Suprapubic skin (tissue), 3 donors: ENCODE data around the gene NECTIN3.

Experiments used
- CTCF ChIP-seq, 2 donors: fragments of 200-600 bp in 1 of 2; fragments of 450-650 bp in 1 of 2; sonication (generic) in 1 of 2; IDR thresholded peaks; one replicate each; pipeline ENCODE4 v1.5.1; 2016 to 2019; ENCODE audit warnings: antibody characterized with exemption in 2 of 2, mild to moderate bottlenecking in 1 of 2, moderate library complexity in 1 of 2
- EP300 ChIP-seq: sonication (generic); formaldehyde crosslinking; IDR thresholded peaks from one replicate; pipeline ENCODE4 v1.6.1; 2017; ENCODE audit warnings: antibody characterized with exemption
- POLR2A ChIP-seq, 2 donors: fragments of 450-650 bp; IDR thresholded peaks; one replicate each; pipeline ENCODE4 v1.6.1; 2017; ENCODE audit warnings: antibody characterized with exemption in 2 of 2, mild to moderate bottlenecking in 2 of 2, moderate library complexity in 2 of 2

- TF ChIP-seq EP300: no peak
- no peak for TF ChIP-seq CTCF (IDR thresholded peaks at IDR 0.05)
- no peak for TF ChIP-seq POLR2A (IDR thresholded peaks at IDR 0.05)
These were observed 5.8 kb downstream of the NECTIN3 start for GRCh38 chr3:111077369-111077768.
